Mucosa of stomach (tissue), 1 donor: ENCODE measurements around the gene CREB1.

Experiments
- H3K27me3 ChIP-seq: one replicate; pipeline ENCODE4 v1.7.0; 2013; ENCODE audit warnings: mild to moderate bottlenecking, low read length; ENCODE audit not compliant: control insufficient read depth, insufficient read depth
- H3K36me3 ChIP-seq: one replicate; pipeline ENCODE4 v1.7.0; 2013; ENCODE audit warnings: low read length; ENCODE audit not compliant: control insufficient read depth, insufficient read depth
- H3K4me1 ChIP-seq: one replicate; pipeline ENCODE4 v1.7.0; 2013; ENCODE audit warnings: mild to moderate bottlenecking, low read length; ENCODE audit not compliant: control insufficient read depth, insufficient read depth
- H3K4me3 ChIP-seq: one replicate; pipeline ENCODE4 v1.7.0; 2013; ENCODE audit warnings: low read length
- H3K9ac ChIP-seq: one replicate; pipeline ENCODE4 v1.7.0; 2013; ENCODE audit warnings: mild to moderate bottlenecking, low read length, moderate library complexity
- H3K9me3 ChIP-seq: one replicate; pipeline ENCODE4 v1.7.0; 2013; ENCODE audit warnings: mild to moderate bottlenecking, low read length, moderate library complexity; ENCODE audit not compliant: control insufficient read depth
- donor health status: Pancreatic carcinoma.

The CREB1 gene

DNA sequence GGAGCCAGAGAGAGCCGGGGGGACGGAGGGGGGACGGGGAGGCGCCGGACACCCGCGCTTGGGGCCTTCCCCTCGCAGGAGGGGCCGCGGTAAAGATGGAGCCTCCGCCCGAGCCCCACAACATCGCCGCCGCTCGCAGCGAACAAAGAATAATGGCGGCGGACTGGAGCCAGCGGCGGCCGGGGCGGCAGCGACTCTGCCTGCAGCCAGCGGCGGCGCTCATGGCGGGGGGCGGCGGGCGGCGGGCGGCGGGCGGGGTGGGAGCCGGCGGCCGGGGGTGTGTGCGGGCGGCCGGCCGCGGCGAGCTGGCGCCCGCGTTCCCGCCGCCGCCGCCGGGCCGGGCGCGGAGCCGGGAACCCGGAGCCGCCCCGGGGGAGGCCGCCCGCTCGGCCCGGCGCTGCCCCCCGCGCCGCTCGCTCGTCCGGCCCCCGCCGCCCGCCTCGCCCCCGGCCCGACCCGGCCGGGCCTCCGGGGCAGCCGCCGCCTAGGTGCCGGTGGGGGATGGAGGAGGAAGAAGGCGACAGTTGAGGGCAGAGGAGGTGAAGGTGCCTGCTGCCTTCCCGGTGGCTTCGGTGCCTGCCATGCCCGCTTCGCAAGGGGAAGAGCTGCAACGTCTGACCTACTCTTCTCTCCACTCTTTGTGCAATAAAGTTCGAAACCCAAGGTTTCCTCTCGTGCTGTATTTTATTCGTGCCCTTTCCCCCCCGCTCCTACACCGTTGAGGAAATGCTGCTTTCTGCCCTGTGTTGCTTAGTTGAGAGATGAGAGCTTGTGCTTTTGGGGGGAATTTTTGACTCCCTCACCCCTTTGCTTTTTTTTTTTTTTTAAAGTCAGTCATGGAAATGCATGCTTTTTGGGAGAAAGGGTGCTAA is 634 bp downstream of the CREB1 start:
- Histone ChIP-seq H3K9me3 (no peaks in the 10 kb centered on the region), H3K4me1 (peaks cover 23% of the 10 kb centered on the region), H3K4me3 (peak overlapping the region; percentile 96), H3K27me3 (no peaks in the 10 kb centered on the region), H3K9ac (peak overlapping the region; percentile 100), H3K36me3 (no peaks in the 10 kb centered on the region)

DNA sequence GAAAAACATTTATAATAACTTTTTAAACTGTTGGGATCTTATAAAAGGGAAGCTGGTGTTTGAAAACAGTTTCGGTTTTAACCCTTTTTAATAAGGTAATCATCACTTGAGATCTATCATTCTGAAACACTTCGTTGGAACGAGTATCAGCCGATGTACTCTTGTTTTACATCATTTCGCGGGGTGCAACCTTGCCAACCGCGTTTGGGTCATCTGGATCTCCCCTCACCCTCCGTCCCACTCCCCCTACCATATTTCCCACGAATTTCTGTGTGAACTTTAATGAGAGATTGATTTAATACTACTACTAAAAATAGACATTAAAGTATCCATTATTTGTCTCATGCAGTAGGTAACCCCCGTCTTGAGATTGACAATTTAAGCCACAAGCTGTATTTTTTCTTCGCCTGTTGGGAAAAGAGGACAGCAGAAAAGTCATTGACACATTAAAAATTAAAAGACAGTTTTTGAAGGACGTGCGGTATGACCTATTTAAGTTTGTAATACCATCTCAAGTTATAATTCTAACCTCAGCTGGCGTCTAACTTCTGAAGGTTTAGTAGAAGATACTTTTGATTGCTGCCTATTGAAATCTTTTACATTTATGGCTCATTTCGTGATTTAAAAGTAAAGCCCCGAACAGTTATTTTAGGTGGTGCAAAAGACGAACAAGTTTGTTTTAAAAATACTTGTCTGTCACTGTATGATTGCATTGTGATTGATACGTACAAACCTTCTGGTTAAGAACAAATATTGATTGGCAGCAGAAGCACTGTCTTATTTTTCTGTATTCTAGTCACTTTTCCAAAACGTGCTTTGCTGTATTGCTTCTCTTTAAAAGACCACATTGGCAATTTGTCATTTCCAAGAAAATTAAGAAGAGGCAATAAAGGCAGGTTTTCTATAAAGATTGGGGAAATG is 1.5 kb downstream of the CREB1 start:
- Histone ChIP-seq H3K4me1 (peaks cover 23% of the 10 kb centered on the region), H3K9ac (peak overlapping the region; percentile 86), H3K36me3 (no peaks in the 10 kb centered on the region), H3K27me3 (no peaks in the 10 kb centered on the region), H3K4me3 (peak overlapping the region; percentile 96), H3K9me3 (no peaks in the 10 kb centered on the region)

DNA sequence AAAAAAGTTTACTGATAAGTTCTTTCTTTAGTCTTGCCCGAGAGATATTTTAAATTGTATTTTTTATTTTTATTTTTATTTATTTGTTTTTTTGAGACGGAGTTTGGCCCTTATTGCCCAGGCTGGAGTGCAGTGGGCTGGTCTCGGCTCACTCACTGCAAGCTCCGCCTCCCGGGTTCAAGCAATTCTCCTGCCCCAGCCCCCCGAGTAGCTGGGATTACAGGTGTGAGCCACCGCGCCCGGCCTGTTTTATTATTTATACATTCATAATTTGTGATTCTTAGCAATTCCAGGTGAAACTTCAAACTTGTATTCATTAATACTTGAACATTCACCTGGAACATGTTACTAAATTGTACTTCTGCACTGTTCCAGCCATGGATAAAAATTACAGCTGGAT is 2.9 kb downstream of the CREB1 start:
- H3K36me3 ChIP-seq: no peaks in the 10 kb centered on the region
- H3K4me1 ChIP-seq: peaks cover 23% of the 10 kb centered on the region
- H3K9me3 ChIP-seq: no peaks in the 10 kb centered on the region
- H3K27me3 ChIP-seq: no peaks in the 10 kb centered on the region
- H3K9ac ChIP-seq: no peak overlapping the region
- no peak overlapping the region for H3K4me3 ChIP-seq

DNA sequence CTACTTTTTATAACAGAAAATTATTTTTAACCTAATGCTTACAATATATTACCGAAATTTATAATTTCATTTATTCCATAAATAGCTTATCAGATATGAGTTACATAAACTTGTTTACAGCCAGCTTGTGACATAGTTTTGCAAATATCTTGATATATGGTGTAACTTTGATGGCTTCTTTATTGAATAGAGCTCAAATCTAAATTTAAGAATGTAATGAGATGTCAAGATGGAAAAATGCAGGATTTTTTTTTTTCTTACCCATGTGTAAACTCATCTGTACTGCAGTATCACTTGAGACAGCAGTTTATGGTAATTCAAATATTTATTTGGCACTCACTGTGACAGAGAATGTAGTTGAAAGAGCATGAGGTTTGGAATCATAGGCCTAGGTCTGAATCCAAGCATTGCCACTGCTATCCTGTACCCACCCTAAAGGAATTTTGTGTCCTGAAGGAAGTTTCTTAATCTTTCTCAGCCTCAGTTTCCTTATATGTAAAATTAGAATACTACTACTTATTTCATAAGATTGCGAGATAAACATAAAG is 3.8 kb downstream of the CREB1 start:
- no peaks in the 10 kb centered on the region for H3K36me3 ChIP-seq
- no peaks in the 10 kb centered on the region for H3K27me3 ChIP-seq
- H3K9me3 ChIP-seq: no peaks in the 10 kb centered on the region
- no peak overlapping the region for H3K4me3 ChIP-seq
- no peak overlapping the region for H3K9ac ChIP-seq
- peaks cover 17% of the 10 kb centered on the region for H3K4me1 ChIP-seq

DNA sequence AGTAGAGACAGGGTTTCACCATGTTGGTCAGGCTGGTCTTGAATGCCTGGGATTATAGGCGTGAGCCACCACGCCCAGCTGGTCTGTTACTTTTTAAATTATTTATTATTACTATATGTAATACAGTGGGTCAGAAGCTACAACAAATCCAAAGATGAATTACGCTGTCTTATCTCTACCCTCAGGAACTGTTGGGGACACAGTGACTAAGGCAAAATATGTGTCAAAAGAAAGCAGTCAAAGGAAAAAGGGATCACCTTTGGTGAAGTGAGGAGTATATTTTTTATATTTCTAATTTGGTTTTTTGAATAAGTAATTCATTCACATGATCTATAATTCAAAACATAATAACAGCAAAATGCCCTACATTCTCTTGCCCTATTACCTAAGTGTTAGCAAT is 4.7 kb downstream of the CREB1 start:
- H3K4me3 ChIP-seq: no peak overlapping the region
- no peaks in the 10 kb centered on the region for H3K36me3 ChIP-seq
- H3K27me3 ChIP-seq: no peaks in the 10 kb centered on the region
- peaks cover 17% of the 10 kb centered on the region for H3K4me1 ChIP-seq
- no peaks in the 10 kb centered on the region for H3K9me3 ChIP-seq
- no peak overlapping the region for H3K9ac ChIP-seq

DNA sequence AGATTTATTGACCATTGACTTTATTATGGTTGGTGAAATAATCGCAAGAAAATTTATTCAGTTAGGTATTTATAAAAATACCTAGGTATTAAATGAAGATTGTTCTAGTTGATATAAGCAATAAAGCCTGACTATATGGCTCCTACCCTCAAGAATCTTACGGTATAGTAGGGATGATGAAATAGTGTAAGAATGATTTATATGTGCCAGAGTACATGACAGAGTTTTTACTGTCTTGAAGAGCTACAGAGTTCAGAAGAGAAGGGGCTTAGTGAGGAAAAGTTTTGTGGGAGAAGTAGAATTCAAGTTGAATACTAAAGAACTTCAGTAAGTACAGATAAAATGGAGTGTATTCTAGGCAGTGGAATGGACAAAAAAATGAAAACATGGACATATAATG is 9.7 kb downstream of the CREB1 start:
- no peak overlapping the region for H3K9ac ChIP-seq
- H3K9me3 ChIP-seq: no peaks in the 10 kb centered on the region
- no peaks in the 10 kb centered on the region for H3K36me3 ChIP-seq
- peaks cover 3% of the 10 kb centered on the region for H3K4me1 ChIP-seq
- no peak overlapping the region for H3K4me3 ChIP-seq
- H3K27me3 ChIP-seq: no peaks in the 10 kb centered on the region

DNA sequence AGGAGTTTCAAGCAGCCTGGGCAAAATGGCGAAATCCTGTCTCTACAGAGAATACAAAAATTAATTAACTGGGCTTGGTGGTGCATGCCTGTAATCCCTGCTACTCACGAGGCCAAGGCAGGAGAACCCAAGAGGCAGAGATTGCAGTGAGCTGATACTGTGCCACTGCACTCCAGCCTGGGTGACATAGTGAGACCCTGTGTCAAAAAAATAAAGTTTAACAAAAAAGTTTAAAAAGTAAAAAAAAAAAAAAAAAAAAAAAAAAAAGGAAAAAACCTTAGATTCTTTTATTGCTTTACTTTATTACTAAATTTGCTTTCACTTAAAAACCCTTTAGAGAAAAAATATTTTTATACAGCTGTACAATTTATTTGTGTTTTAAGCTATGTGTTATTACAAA is 10.7 kb downstream of the CREB1 start:
- no peak overlapping the region for H3K9ac ChIP-seq
- no peaks in the 10 kb centered on the region for H3K36me3 ChIP-seq
- H3K27me3 ChIP-seq: no peaks in the 10 kb centered on the region
- H3K4me3 ChIP-seq: no peak overlapping the region
- H3K9me3 ChIP-seq: no peaks in the 10 kb centered on the region
- H3K4me1 ChIP-seq: peaks cover 3% of the 10 kb centered on the region

DNA sequence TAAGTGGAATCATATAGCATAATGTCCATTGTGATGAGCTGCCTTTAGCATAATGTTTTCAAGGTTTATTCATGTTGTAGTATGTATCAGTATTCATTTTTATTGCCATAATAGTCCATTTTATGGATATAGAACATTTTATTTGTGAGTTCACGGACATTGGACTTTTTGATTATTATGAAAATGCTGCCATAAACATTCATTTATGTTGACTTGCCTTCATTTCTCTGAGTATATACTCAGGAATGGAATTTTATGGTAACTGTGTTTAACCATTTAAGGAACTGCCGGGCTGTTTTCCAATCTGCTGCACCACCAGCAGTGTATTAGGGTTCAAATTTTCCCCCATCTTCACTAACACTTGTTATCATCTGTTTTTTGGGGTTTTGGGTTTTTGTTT is 12.2 kb downstream of the CREB1 start:
- H3K36me3 ChIP-seq: no peaks in the 10 kb centered on the region
- no peaks in the 10 kb centered on the region for H3K27me3 ChIP-seq
- H3K9ac ChIP-seq: no peak overlapping the region
- H3K9me3 ChIP-seq: no peaks in the 10 kb centered on the region
- no peak overlapping the region for H3K4me3 ChIP-seq
- peaks cover 3% of the 10 kb centered on the region for H3K4me1 ChIP-seq

DNA sequence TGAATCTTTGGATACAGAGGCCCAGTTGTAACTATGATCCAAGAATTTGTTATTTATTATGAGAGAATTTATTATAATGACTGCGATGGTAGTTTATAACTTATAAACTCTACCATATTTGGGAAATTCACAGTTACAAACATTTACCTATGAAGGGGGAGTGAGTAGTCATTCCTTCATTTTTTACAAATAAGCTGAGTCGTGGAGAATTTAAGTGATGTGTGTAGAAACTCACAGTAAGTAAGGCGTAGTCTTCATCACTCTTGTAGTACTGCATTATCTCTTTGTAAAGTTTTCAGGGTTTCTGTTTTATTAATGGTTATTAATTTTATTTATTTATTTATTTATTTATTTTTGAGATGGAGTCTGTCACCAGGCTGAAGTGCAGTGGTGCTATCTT is 13.5 kb downstream of the CREB1 start:
- H3K27me3 ChIP-seq: no peaks in the 10 kb centered on the region
- H3K4me3 ChIP-seq: no peak overlapping the region
- no peaks in the 10 kb centered on the region for H3K9me3 ChIP-seq
- no peak overlapping the region for H3K9ac ChIP-seq
- H3K4me1 ChIP-seq: no peaks in the 10 kb centered on the region
- H3K36me3 ChIP-seq: no peaks in the 10 kb centered on the region

DNA sequence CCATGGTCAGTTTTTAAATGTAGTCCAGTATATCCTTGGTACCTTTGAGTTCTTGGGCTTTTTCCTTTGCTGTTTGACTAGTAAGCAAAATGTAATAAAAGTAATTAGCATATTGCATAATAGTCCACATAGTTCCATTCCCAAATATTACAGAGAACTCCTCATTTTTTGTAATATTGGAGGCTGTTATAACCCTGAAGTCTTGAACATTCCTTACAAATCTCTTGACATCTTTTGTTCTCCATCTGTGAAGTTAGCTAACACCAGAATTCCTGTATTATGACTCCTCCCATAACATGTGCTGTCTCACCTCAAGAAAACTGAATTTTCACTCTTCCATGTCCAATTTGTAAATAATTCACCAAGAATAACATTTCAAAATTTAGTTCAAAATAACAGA is 17.1 kb downstream of the CREB1 start:
- Histone ChIP-seq H3K36me3 (no peaks in the 10 kb centered on the region), H3K9me3 (no peaks in the 10 kb centered on the region), H3K9ac (no peak overlapping the region), H3K27me3 (no peaks in the 10 kb centered on the region), H3K4me1 (no peaks in the 10 kb centered on the region), H3K4me3 (no peak overlapping the region)

DNA sequence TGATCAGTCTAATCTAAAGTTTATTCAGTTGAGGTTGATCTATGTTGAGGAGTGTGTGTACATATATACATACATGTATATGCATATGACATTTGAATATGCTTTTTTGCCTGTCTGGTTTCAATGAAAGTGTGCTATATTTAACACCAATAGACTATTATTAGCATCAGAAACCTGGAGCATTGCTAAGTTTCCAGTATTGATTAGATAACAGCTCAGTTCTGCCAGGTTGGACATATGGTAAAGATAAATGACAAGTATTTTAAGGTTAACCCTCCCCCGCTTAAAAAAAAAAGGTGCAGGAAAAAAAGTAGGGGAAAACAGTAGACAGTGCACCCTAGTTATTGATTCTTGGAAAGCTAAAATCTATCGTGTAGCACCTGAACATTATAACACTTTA is 19.4 kb downstream of the CREB1 start:
- no peaks in the 10 kb centered on the region for H3K27me3 ChIP-seq
- no peaks in the 10 kb centered on the region for H3K4me1 ChIP-seq
- H3K9ac ChIP-seq: no peak overlapping the region
- no peaks in the 10 kb centered on the region for H3K9me3 ChIP-seq
- no peaks in the 10 kb centered on the region for H3K36me3 ChIP-seq
- no peak overlapping the region for H3K4me3 ChIP-seq

DNA sequence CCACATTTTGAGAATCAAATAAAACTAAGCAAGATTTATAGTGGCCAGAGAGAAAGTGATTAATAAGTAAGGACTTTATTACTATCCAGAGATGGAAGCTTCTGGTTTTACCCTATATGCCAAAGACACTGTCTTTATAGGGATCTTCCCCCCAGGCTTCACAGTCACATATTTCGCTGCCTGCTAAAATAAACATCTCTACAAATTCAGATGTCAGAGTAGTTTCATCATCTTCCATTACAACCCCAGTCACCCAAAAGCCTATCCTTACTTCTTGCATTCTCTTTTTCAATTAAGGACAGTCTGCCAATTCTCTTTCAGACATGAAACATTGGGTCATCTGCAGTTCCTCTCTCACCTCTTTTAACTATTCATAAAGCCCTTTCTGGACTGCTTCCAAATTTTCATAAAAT is 28.3 kb downstream of the CREB1 start:
- H3K4me3 ChIP-seq: no peak overlapping the region
- H3K9me3 ChIP-seq: no peaks in the 10 kb centered on the region
- no peaks in the 10 kb centered on the region for H3K27me3 ChIP-seq
- H3K4me1 ChIP-seq: peaks cover 5% of the 10 kb centered on the region
- H3K36me3 ChIP-seq: no peaks in the 10 kb centered on the region
- H3K9ac ChIP-seq: no peak overlapping the region
